Measurements from ENCODE around the gene DOC2A.

DOC2A gene

DNA sequence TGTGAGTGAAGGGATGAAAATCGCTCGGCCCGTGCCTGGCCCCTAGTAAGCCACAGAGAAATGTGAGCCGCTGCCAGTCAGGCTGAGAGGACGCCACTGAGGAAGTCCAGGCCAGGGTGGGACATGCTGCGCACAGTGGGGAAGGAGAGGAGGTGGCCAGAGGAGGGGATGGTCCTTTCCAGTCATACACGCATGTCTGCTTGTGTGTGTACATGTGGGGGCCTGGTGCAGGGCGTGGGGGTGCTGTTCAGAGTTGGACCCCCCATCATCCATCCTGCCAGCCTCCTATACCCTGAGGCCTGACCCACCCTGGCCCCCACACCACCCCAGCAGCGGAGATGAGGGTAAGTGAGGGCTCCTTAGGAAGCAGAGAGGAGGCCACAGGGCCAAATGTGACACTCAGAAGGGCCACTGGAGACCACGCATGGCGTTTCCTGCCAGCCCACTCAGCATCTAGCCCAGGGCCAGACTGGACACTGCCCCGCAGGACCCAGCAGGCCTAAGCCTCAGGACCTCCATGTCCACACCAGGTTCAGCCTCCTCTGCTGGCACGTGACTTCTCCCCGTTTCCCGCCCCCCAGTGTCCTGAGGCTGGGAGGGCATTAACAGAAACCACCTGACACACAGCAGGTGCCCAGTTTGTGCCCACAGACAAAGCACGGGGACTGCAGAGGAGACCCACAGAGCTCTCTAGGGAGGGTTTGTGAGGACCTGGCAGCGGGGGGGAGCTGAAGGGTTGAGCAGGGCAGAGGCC lies 7.0 kb downstream of the DOC2A start:
- DNase-seq = no peak

DNA sequence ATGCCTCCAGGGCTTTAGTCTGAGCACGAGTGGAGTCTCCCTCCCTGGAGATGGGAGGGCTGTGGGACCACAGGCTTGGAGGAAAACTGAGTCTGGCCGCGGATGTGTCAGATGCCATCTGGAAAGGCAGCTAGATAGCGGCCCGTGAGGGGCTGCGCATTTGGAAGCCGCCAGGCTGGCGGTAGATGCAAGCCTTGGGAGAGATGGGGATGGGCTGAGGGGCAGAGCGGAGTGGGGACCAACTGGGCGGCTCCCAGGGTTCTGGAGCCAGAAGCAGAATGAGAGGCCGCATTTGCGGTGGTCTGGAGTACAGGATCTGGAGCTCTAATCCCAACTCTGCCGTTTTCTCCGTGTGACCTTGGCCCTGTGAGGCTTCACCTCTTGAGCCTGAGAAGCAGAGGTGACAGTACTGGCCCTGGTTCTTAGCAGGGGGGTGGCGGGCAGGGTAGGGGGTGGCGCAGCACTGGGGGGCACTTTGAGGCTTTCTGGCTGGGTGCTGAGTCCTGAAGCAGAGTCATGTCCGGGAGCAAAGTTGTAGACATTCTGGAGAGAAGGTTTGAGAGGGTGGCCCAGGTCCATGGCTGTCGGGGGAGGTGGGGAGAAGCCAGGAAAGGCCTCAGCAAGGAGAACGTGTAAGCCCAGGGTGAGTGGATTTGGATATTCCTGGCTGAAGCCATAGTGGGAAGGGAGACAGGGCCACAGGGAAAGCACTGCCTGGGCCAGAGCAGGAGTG lies 8.0 kb downstream of the DOC2A start:
- no peak for DNase-seq

DNA sequence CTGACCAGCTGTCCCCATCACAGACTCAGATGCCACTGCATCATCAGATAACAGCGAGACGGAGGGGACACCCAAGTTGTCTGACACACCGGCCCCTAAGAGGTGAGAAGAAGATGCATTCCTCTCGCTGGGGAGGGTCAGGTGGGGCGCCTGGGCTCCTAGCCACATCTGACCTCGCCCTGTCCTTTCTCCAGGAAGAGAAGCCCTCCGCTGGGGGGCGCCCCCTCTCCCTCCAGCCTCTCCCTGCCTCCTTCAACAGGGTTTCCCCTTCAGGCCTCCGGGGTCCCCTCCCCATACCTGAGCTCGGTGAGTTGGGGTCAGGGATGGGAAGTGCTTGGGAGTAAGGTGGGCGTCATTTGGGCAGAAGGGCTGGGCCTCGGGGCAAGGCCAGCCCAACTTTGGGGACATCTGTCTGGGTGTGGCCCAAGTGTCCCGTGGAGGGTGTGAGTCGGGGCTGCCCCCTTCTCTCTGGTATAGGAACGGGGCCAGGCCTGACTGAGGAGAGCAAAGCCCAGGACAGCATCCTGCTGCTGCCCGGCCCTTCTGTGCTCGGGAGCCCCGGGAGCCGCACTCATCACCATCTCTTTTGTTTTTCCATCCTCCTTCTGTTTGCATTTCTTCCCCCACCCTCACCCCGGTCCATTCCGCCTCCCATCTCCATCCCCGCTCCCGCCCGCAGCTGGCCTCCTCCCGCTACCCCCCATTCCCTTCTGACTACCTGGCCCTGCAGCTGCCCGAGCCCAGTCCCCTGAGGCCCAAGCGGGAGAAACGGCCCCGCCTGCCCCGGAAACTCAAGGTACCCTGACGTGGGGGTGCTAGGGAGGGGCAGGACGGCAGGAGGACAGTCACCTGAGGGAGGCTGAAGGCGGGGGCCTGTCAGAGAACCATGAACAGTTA lies 9.8 kb downstream of the DOC2A start:
- DNase-seq = no peak

DNA sequence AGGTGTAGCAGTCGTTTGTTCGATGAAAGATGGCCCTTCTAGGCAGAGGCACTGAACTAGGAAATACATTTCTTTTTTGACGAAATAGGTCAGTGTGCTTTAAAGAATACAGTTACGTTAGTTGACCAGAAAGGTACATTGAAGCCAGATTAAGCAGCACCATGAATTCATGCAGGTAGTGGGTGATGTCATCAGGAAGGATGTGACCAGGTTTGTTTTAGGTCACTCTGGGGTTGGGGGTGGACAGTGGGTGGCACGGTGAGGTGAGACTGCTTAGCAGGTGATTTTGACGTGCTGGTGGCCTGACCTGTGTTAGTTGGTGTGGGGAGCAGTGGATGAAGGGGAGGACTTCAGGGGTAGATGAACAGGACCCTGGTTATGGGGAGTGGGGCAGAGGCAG lies 11.2 kb downstream of the DOC2A start:
- no peak for DNase-seq

DNA sequence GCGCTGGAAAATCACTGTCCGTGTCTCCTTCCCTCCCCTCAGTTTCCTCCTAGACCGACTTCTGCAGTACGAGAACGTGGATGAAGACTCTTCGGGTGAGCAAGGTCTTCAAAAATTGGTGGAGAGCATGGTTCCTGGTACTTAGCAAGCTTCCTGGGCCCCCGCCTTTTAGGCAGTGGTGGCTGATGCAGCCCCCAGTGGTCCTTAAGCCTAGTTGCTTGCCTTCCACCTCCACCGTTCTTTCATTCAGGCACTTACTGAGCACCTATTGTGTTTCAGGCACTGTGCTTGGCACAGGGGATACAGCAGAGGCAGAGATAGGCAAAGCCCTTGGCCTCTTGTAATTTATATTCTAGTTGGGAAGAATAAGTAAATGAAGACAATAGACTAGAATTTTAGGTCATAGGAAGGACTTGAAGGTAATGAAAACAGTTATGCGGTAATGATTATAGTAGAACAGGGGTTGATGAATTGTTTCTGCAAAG lies 14.0 kb downstream of the DOC2A start:
- no peak for DNase-seq

DNA sequence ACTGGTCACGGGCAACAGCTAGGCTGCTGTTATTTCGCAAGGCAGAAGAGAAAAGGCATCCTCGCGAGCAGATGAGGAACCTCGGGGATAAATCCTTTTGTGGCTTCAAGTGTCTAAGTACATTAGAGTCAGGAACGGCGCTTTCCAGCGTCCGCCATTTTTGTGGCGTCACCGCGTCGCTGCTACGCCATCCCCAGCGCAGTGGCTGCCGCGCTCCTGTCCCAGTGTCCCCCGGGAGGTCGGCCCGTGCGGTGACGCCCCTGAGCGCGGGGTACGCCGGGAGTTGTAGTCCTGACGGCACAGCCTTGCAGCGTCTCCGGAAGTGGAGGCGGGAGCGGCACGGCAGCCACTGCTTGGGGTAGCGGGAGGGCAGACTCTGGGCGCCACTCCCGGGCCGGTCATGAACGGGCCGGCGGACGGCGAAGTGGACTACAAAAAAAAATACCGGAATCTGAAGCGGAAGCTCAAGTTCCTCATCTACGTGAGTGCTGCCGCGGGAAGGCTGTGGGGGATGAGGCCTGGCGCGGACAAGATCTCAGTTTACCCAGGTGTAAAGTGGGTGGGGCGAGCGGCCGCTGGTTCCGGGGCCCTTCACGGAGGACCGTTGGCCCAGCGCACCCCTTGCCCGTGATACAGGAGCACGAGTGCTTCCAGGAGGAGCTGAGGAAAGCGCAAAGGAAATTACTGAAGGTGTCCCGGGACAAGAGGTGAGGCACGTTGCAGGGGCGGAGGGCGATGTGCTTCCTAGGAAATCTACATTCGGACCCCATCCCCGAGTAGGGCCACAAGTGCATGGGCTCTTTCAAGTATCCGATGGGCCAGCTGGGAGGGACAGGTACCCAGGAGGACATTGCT lies 14.7 kb downstream of the DOC2A start, which contains the start of gene INO80E:
INO80E (plus strand) TSS at position 331 of the 855 bp plus-strand sequence; CDS start at position 401, 70 bp downstream.
- peak; percentile 94 for DNase-seq

DNA sequence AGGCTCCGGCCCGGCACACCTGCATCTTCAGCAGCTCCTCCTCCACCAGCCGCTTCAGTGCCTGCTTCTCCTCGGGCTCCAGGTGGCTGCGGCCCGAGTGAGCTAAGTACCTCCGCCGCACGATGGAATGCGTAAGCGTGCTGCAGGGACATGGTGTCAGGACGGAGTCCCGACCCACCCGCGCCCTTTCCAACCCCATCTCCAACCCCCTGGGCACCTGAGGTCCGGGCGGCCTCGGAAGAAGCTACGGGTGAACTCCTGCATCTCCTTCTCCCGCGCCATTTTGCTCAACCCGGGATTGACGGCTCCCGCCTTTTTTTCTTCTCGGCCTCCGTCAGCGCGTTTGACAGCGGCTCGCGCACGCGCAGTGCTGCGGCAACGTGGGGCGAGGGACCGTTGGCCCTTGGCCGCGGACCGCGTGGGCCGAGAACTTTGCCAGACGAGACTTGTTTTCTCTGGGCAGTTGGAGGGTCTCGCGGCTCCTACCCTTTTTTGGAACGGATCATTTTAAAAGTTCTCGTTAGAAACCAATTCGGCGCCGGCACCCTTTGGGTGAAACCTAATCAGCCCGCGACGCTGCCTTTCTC lies 15.4 kb downstream of the DOC2A start, which contains the start of gene HIRIP3:
HIRIP3 (minus strand) TSS at position 294 of the 587 bp plus-strand sequence; CDS start at position 282, 12 bp downstream.
- peak; percentile 82 for DNase-seq

DNA sequence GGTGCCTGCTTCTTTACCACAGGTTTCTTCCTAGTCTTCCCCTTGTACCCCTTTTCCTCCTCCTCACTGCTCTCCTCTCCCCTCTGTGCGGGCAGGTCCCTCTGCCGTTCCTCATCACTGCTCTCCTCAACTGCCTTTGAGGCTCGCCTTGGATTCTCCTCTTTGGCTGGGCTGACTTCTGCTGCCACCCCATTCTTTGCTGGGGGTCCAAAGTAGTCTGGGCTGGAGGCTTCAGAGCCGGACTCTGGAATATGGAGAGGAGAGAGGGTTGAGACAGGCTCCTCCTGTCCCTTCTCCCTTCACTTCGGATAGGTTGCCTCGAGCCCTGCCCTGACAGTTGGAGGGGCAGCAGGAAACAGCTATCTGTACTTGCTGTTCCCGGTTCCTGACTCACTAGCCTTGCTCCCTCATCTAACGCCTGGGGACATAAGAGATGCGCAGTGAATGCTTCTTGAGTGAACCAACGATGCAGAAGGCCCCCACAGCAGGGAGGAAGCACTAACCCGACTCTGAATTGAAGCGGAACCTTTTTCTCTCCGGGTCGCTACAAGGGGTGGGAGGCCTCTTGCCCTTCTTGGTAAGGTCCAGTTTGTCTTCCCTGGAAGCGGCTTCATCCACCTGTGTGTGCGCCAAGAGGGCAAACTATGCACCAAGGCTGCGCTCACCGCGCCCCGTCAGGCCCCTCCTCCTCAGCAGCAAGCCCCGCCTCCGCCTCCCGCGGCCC lies 16.1 kb downstream of the DOC2A start:
- no peak for DNase-seq

DNA sequence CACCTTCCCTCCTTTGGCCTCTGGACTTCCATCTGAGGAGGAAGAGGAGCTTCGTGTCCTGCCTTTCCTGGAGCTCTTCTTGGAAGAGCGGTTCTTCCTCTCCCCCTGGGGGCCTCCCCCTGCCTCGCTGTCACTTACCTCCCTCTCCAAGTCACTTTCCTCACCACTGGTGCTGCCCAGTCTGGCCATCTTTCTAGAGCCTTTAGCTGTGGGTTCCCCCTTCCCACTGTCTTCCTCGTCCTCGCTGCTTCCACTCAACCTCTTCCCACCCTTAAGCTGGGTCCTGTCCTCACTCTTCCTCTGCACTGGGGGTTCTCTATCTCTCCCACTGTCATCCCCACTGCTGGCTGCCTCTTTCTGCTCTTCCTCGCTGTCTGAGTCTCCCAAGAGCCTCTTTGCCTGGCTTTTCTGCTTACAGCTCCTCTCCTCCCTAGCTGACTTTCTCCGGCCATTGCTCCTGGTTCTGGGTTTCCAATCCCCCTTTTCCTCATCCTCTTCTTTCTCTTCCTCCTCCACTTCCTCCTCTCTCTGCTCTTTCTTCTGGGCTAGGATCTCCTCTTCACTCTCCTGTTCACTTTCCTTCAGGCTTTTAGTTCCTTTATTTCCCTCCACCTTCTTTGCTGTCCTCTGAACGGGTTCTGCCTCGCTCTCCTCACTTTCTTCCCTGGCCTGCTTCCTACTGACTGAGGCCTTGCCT lies 16.8 kb downstream of the DOC2A start:
- DNase-seq = no peak

DNA sequence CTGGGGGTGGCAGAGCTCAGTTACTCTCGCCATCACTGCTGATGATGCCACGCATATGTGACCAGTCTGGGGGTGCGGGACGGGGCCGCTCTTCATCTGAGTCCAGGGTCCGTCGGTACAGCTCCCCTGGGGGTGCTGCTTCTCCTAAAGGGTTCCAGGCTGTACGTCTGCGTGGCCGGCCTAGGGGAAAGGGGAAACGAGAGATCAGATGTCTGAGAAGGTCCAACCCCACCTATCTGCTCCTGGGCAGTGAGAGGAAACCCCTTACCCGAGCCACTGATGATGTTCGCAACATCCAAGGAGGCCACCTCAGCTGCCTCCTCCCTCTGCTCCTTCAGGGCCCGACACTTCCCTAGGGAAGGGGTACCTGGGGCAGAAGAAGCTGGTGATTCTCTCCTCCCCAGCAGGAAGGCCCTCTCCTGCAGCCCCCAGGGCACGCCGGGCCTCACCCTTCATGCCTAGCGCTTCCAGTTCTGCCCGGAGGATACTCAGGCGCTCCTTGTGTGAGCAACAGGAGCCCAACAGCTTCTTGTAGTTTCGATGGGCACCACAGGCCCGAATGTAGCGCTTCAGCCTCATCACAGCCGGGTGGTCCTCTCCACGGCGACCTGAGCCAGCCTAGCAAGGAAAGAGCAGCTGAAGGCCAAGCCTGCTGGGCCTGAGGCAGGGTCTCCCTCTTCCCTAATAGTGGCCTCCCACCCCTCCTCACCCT lies 17.5 kb downstream of the DOC2A start:
- DNase-seq = no peak

DNA sequence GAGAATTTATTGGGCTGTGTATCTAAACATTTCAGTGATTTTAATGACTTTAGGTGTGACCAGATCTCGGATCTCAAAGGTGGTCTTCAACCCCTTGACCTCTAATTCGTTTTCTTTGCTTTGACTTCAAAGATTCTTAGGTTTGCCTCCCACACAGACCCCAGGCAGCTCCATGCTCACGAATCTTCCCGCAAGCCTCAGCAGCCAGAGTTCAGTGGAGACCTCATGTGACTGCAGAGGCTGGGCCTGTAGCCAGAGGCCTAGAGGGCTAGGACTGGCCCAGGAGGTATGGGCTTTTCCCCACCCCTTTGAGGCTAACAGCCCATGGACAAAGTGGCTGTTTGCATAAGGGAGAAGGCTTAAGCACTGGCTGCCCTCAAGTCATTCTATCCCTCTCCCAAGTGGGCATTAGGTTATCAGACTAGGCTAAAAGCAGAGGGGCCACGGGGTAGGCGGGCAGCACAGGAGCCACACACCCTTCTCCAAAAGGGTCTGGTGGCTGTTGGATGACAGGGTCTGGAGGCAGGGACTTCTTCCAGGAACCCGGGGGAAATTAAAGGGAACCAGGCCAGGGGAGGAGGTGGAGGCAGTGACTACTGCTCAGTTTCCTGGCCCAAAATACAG lies 18.4 kb downstream of the DOC2A start:
- no peak for DNase-seq

DNA sequence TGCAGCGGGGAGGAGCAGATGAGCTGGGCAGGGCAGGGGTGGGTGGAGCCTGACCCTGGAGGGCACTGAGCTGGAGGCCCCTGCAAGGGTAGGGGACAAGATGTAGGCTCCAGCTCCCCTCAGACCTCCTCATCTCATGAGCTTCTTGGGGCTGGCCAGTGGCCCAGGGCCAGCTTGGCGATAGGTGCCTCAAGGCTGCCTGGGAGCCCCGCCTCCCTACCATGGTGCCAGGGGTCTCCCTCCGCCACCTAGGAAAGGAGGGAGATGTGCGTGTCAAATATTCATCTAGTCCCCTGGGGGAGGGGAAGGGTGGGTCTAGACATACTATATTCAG lies 19.3 kb downstream of the DOC2A start:
- no peak for DNase-seq

DNA sequence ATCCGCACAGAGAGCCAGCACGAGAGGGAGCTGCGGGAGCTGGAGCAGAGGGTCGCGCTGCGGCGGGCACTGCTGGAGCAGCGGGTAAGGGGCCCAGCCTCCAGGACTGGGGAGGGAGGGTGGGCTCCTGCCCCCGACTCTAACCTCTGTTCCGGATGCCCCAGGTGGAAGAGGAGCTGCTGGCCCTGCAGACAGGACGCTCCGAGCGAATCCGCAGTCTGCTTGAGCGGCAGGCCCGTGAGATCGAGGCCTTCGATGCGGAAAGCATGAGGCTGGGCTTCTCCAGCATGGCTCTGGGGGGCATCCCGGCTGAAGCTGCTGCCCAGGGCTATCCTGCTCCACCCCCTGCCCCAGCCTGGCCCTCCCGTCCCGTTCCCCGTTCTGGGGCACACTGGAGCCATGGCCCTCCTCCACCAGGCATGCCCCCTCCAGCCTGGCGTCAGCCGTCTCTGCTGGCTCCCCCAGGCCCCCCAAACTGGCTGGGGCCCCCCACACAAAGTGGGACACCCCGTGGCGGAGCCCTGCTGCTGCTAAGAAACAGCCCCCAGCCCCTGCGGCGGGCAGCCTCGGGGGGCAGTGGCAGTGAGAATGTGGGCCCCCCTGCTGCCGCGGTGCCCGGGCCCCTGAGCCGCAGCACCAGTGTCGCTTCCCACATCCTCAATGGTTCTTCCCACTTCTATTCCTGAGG lies 19.8 kb downstream of the DOC2A start:
- DNase-seq = no peak

DNA sequence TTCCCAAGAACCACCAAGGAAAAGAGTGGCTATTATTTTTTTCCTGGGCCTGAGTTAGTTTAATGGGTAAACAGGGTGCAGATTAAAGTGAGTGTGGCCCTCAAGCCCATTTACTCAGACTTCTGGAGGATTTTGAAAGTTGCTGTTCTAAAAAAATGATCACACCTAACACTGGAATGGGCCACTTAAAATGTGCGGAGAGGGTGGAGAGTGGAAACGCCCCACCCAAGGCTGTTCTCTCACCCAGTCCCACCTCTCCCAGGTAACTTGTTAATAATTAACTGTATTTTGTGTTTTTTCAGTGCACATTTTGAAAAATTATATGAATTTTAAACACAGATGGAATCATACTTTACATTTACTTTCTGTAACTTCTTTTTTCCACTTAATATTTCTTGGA lies 20.8 kb downstream of the DOC2A start:
- DNase-seq = no peak

DNA sequence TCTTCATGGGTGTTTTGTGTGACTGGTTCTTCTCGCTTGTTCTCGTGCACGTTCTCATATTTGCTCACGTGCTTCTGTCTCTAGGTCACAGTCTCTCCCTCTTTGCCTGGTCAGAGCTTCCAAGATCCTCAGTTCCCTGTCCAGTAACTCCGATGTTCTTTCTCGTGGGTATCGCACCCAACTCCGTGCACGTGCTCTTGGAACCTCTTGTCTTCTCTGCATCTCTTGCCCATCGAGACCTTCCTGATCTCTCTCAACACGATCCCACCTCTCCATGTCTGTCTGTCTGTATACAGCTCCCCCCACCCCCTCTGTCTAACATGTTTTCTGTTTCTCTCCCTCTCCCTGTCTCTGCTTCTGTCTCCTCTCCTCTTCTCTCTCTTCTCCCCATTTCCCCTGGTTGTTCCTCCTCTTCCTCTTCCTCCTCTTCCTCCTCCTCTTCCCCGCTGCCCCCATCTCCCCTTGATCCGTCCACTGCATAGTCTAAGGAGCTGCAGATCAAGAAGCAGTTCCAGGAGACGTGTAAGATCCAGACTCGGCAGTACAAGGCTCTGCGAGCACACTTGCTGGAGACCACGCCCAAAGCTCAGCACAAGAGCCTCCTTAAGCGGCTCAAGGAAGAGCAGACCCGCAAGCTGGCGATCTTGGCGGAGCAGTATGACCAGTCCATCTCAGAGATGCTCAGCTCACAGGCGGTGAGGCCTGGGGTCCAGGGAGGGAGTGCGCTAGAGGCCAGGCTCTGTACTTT lies 21.5 kb downstream of the DOC2A start:
- DNase-seq = no peak

DNA sequence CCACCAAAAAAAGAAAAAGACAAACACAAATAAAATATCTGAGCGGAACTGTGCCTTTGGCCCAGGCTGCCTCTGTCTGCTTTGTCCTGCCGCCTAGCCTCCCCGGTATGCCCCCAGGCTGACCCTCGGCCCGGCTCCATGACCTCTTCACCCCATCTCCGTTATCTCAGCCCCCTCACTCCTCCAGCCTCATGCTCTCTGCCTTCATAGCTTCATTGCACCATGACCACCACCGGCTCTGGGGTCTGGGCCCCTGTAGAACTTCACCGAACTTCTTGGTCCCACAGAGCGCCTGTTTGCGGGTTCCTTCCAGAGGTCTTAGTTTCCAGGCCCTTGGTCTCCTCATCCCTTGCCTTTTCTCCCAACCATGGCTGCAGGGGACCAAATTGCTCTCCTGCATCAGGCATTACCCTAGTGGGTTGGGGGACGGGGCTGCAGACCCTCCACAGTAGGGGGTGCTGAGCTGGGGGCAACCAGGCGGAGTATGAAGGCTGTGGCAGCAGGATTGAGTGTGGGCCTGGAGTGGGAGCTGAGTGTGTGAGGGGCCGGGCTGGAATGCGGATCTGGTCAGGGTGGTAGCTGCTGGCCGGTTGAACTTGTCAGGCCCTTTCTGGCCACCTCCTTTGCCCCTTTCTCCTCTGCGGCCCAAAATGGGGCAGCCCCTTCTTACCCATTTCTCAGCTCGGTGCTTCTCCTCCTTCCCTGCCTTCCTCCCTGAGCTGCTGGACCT lies 22.3 kb downstream of the DOC2A start:
- no peak for DNase-seq

Measured in GDM1 (cell line).